Immature natural killer cell (primary cell): ENCODE results near the gene CD79B. TPM values are rescaled to one million over a fixed set of nuclear protein-coding genes. Genes with fewer than 3 reads are reported as not detected.
"Not testable (repeated sequence)": the region's sequence is repeated elsewhere in the genome, so short reads cannot be mapped to it uniquely, and the experiment has no call there.

ENCODE experiments used
- DNase-seq, 3 donors: peaks; one replicate each; pipeline ENCODE4 v3.0.0; 2022; ENCODE audit warnings: mixed read lengths in 1 of 3
- H3K27ac Mint-ChIP-seq, 6 donors: one replicate each; pipeline ENCODE4 v1.8.0; 2020; ENCODE audit warnings: mixed read lengths in 6 of 6, mild to moderate bottlenecking in 5 of 6, inconsistent platforms in 4 of 6, moderate library complexity in 3 of 6
- H3K27me3 Mint-ChIP-seq, 3 donors: one replicate each; pipeline ENCODE4 v1.8.0; 2020 to 2021; ENCODE audit warnings: low read depth in 3 of 3, mild to moderate bottlenecking in 3 of 3, mixed read lengths in 3 of 3, moderate library complexity in 3 of 3, inconsistent platforms in 1 of 3
- H3K36me3 Mint-ChIP-seq, 3 donors: one replicate each; pipeline ENCODE4 v1.8.0; 2020; ENCODE audit warnings: mixed read lengths in 3 of 3, inconsistent platforms in 2 of 3, mild to moderate bottlenecking in 2 of 3
- H3K4me1 Mint-ChIP-seq, 2 donors: one replicate each; pipeline ENCODE4 v1.8.0; 2020; ENCODE audit warnings: inconsistent platforms in 2 of 2, mild to moderate bottlenecking in 2 of 2, mixed read lengths in 2 of 2, moderate library complexity in 1 of 2
- H3K4me3 Mint-ChIP-seq, 5 donors: one replicate each; pipeline ENCODE4 v1.8.0; 2020; ENCODE audit warnings: mild to moderate bottlenecking in 5 of 5, mixed read lengths in 5 of 5, inconsistent platforms in 3 of 5, moderate library complexity in 3 of 5
- H3K9me3 Mint-ChIP-seq, 6 donors: one replicate each; pipeline ENCODE4 v1.8.0; 2020; ENCODE audit warnings: mild to moderate bottlenecking in 6 of 6, mixed read lengths in 6 of 6, inconsistent platforms in 4 of 6, moderate library complexity in 3 of 6
- polyA plus RNA-seq, 3 donors: library from polyadenylated mRNA; unstranded; fragments of 300-500 nt; fragmentation: Illumina TruSeq; gene quantifications; one replicate each; pipeline ENCODE4 v1.2.3, GENCODE V29; 2021

CD79B gene
- polyA plus RNA-seq, 3 donors from 2014 or later, result 45.8 to 67.3 (median 51.9) TPM

DNA sequence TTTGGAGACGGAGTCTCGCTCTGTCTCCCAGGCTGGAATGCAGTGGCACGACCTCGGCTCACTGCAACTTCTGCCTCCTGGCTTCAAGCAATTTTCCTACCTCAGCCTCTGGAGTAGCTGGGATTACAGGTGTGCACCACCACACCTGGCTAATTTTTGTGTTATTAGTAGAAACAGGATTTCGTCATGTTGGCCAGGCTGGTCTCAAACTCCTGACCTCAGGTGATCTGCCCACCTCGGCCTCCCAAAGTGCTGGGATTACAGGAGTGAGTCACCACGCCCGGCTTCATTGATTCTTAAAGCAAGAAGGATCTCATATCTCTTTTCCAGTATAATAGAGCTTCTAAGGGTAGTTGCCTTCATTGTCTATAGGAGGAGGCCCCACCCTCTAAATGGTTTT, 27.3 kb downstream of the CD79B start:
- not testable (repeated sequence) for H3K27ac Mint-ChIP-seq, H3K4me3 Mint-ChIP-seq, H3K36me3 Mint-ChIP-seq

GRCh38 chr17:63903787-63904201, 28.3 kb downstream of the CD79B start:
- DNase-seq, result peak; percentile 27 to 34 (median 32)
- not testable (repeated sequence) for H3K4me1 Mint-ChIP-seq, H3K27ac Mint-ChIP-seq, H3K36me3 Mint-ChIP-seq, H3K9me3 Mint-ChIP-seq, H3K4me3 Mint-ChIP-seq, H3K27me3 Mint-ChIP-seq

More for the DNA sequence above, 27.3 kb downstream of the CD79B start:
- not testable (repeated sequence) for H3K27me3 Mint-ChIP-seq, H3K4me1 Mint-ChIP-seq, DNase-seq, H3K9me3 Mint-ChIP-seq

- H3K27me3 Mint-ChIP-seq, H3K27ac Mint-ChIP-seq, H3K4me3 Mint-ChIP-seq, H3K9me3 Mint-ChIP-seq, H3K36me3 Mint-ChIP-seq, DNase-seq, H3K4me1 Mint-ChIP-seq: not testable (repeated sequence)
Observed at GRCh38 chr17:63901971-63902370, 30.2 kb downstream of the CD79B start.

- not testable (repeated sequence) for H3K9me3 Mint-ChIP-seq, H3K27ac Mint-ChIP-seq, DNase-seq, H3K27me3 Mint-ChIP-seq, H3K36me3 Mint-ChIP-seq, H3K4me3 Mint-ChIP-seq, H3K4me1 Mint-ChIP-seq
Observed at GRCh38 chr17:63898899-63899798, 33.0 kb downstream of the CD79B start.

- H3K27ac Mint-ChIP-seq, H3K9me3 Mint-ChIP-seq, H3K4me3 Mint-ChIP-seq, H3K27me3 Mint-ChIP-seq, H3K4me1 Mint-ChIP-seq, H3K36me3 Mint-ChIP-seq, DNase-seq: not testable (repeated sequence)
Observed at GRCh38 chr17:63896524-63897354, 35.4 kb downstream of the CD79B start, which contains the start of gene CSH1. Gene CSH1, minus strand, starts transcription at chr17:63896574. Its CDS starts 63 bp downstream, at chr17:63896511.

DNA sequence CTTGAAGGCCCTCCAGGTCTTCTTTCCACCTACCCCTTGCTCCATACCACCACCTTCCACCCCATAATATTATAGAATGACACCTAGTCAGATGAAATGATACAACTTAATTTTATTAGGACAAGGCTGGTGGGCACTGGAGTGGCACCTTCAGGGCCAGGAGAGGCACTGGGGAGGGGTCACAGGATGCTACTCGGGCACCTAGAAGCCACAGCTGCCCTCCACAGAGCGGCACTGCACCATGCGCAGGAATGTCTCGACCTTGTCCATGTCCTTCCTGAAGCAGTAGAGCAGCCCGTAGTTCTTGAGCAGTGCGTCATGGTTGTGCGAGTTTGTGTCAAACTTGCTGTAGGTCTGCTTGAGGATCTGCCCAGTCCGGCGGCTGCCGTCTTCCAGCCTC, 37.3 kb downstream of the CD79B start:
- H3K9me3 Mint-ChIP-seq, H3K27me3 Mint-ChIP-seq, H3K27ac Mint-ChIP-seq, H3K36me3 Mint-ChIP-seq, H3K4me3 Mint-ChIP-seq, DNase-seq, H3K4me1 Mint-ChIP-seq: not testable (repeated sequence)

DNA sequence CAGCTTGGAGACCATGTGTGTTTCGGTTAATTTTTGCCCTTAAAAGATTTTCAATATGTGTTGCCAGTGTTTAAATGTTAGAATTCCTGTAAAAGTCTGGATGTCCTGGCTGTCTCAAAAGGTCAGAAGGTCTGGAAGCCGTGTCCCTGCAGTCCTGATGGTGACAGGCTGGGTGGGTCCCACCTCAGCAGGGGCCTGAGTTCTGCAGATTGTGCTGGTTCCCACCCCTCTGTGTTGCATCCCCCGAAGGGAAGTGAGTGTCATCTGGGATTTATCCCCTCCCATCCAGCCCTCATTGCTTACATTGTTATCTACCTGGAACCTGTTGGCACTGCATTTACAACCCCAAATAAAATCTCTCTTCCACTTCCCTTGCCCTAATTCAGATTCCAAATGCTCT, 38.1 kb downstream of the CD79B start:
- not testable (repeated sequence) for H3K27me3 Mint-ChIP-seq, H3K9me3 Mint-ChIP-seq, DNase-seq, H3K36me3 Mint-ChIP-seq, H3K4me3 Mint-ChIP-seq, H3K4me1 Mint-ChIP-seq, H3K27ac Mint-ChIP-seq

DNA sequence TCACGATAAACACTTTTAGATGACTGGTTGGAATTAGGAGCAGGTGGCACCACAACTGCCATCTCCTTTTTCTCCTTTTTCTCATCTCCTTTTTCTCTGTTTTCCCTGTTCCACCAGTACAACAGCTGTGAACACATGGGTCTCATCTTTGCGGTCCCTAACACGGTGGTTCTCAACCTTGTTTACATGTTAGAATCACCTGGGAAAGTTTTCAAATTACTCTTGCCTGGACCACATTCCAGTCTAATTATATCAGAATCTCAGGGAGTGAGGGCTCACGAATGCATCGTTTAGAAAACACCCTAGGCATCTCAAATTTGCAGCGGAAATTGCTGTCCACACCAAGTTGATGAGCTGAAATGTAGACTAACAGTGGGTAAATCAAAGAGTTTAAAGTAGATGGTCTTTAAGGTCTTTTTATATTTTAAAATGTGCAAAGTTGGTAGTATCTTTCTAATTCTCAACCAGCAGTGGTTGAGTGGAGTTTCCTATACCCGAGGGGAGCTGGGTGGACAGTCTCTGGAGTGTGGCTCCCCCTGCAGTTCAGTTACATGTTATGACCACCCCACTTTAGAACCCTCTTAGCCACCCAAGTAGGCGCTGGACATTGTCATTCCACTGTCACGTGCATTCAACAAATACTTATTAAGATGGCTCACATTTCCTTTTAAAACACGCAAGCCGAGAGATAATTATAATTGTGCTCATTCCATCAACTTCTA, 39.7 kb downstream of the CD79B start:
- not testable (repeated sequence) for H3K4me3 Mint-ChIP-seq, H3K36me3 Mint-ChIP-seq, H3K27ac Mint-ChIP-seq, H3K4me1 Mint-ChIP-seq, DNase-seq, H3K27me3 Mint-ChIP-seq, H3K9me3 Mint-ChIP-seq

DNA sequence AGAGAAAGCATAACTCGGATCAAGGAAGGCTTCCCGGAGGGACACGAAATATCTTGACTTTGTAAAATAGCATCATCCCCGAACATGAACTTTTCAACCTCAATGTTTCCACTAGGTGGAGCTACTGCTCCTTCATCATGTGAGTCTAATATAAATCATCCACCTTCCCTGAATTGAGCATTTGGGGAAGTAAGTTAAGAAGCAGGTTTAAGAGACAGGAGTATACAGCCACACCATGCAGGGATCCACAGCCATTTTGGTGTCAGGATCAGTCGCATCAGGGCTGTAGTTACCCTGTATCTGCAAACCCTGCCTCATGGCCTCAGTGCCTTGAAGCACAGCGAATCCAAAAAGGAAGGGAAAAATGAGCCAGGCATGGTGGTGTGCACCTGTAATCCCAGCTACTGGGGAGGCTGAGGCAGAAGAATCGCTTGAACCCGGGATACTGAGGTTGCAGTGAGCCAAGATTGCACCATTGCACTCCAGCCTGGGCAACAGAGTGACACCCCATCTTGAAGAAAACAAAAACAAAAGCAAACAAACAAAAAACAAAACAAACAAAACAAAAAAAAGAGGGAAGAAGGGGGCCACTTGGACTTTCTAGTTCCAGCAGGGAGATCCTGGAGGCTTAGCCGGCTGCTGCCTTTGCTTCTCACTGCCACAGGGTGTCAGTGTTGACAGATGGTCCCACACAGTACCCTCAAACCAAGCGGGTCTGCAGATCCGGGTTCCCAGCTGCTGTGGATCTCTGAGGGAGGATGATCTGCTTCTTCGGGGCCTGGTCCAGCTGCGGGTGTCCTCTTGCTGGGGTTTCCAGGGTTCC, 42.9 kb downstream of the CD79B start:
- not testable (repeated sequence) for H3K9me3 Mint-ChIP-seq, H3K27ac Mint-ChIP-seq, H3K4me1 Mint-ChIP-seq, H3K36me3 Mint-ChIP-seq, H3K4me3 Mint-ChIP-seq, H3K27me3 Mint-ChIP-seq
- DNase-seq, result peak in 2 of 3 donors; percentile 24 to 42

GRCh38 chr17:63885119-63885518, 47.0 kb downstream of the CD79B start:
- H3K27ac Mint-ChIP-seq, DNase-seq, H3K9me3 Mint-ChIP-seq, H3K27me3 Mint-ChIP-seq, H3K4me3 Mint-ChIP-seq, H3K36me3 Mint-ChIP-seq, H3K4me1 Mint-ChIP-seq: not testable (repeated sequence)

DNA sequence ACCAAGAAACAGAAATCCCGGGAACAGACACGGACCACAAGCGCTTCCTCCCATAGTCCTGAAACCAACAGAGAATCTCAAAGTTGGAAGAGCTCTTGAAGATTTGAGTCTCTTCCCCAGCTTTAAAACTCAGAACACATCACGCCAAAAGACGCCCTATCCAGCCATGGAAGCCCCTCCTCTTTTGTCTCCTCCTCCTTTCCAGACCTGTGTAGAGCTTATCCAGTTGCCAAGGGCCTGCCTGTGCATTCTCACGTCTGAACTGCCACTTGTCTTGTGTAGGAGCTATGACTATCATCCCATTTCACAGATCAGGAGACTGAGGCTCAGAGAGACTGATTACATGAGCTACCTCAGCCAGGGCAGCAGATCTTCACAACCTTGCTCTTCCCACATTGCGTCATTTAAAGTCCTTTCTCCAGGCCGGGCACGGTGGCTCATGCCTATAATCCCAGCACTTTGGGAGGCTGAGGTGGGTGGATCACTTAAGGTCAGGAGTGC, 49.5 kb downstream of the CD79B start:
- H3K36me3 Mint-ChIP-seq, DNase-seq, H3K27me3 Mint-ChIP-seq, H3K9me3 Mint-ChIP-seq, H3K4me1 Mint-ChIP-seq, H3K4me3 Mint-ChIP-seq, H3K27ac Mint-ChIP-seq: not testable (repeated sequence)

GRCh38 chr17:63881935-63882601, 50.1 kb downstream of the CD79B start, which contains the start of gene GH2:
Gene GH2, minus strand, starts transcription at chr17:63881944. Its CDS starts 143 bp downstream, at chr17:63881801.
- Mint-ChIP-seq H3K27ac (no peak within 1 kb of the TSS), H3K27me3 (peaks cover 0 to 6% (median 2%) of the 10 kb centered on the region in 3 donors), H3K4me3 (no peak within 1 kb of the TSS), H3K9me3 (no peaks in the 10 kb centered on the region), H3K4me1 (peaks cover 0 to 2% of the 10 kb centered on the region in 2 donors), H3K36me3 (no peaks in the 10 kb centered on the region)
- DNase-seq, result peak; percentile 27 to 46 (median 35)

DNA sequence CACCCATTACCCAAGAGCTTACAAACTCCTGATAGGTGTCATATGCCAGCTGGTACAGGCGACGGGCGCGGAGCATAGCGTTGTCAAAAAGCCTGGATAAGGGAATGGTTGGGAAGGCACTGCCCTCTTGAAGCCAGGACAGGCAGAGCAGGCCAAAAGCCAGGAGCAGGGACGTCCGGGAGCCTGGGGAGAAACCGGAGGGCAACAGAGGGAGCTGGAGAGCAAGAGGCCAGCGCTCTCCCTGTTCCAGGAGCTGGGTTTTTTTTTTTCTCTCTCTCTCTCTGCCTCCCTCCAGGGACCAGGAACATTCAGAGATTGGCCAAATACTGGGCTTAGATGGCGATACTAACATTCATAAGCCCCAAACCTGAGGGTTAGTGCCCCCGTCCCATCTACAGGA, 50.8 kb downstream of the CD79B start:
- not testable (repeated sequence) for DNase-seq, H3K27me3 Mint-ChIP-seq, H3K27ac Mint-ChIP-seq, H3K4me3 Mint-ChIP-seq, H3K4me1 Mint-ChIP-seq, H3K9me3 Mint-ChIP-seq, H3K36me3 Mint-ChIP-seq
